Renal cortex interstitium (tissue), 11 donors: Measurements from ENCODE around the gene IFNA14. TPM values are rescaled to one million over a fixed set of nuclear protein-coding genes. Genes with fewer than 3 reads are reported as not detected.
"Not testable (repeated sequence)": the region's sequence is repeated elsewhere in the genome, so short reads cannot be mapped to it uniquely, and the experiment has no call there.

Experiments
- DNase-seq, 11 donors: peaks; one replicate each; pipeline ENCODE4 v3.0.0-alpha.2; 2013; ENCODE audit warnings: low read depth in 9 of 11, low spot score in 4 of 11; ENCODE audit errors: extremely low read depth in 1 of 11
- polyA plus RNA-seq, 3 donors: library from polyadenylated mRNA; unstranded; fragments of 120-200 nt; gene quantifications; one replicate each; pipeline ENCODE4 v1.2.1, GENCODE V29; 2013; ENCODE audit not compliant: insufficient read length in 3 of 3

The IFNA14 gene
- polyA plus RNA-seq, 3 donors = not detected

DNA sequence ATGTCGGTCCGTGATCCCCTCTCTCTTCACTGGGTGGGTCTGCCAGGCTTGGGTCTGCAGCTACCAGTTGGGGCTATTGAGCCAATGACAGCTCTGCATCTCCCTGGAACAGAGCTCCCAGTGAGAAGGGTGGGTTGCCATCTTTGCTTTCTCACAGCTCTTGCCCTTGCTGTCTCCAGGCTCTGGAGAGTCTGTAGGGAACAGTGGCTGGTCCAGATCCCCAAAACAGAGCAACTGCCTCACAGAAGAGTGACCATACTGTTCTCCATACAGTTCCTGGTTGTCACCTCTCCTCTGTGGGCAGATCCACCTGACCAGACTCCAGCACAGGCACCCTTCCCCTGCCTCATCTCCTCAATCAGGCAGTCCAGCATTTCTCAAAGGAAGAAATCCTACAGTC lies 6.5 kb downstream of the IFNA14 start:
- no peak for DNase-seq

DNA sequence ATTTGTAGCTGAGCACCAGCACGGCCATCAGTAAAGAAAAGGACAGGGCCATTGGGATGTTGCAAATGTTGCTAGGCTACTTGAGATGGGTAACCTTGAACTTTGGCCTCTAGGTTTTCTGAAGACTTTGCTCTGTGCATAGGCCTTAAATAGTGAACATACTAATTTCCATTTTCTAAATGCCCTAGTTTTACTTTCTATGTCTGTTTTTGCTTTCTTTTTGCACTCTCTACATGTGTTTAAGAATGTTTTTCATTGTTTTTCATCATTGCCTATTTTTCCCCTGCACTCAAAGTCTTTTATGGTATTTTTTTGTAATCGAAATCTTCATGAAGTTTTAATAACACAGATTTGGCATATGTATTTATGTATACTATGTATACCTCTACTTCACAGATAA lies 11.7 kb downstream of the IFNA14 start, which contains the start of gene IFNA17:
TSS of gene IFNA17 (minus strand) at position 101 of the 400 bp plus-strand sequence. CDS start at position 52, 49 bp downstream.
- no peak for DNase-seq

- not testable (repeated sequence) for DNase-seq
These were observed 22.6 kb downstream of the IFNA14 start, which contains the start of gene IFNA16 for GRCh38 chr9:21217211-21217610. IFNA16 (minus strand) TSS chr9:21217311; CDS start chr9:21217305, 6 bp downstream.

- DNase-seq = not testable (repeated sequence)
These were observed 26.1 kb downstream of the IFNA14 start for GRCh38 chr9:21213411-21214326.

DNA sequence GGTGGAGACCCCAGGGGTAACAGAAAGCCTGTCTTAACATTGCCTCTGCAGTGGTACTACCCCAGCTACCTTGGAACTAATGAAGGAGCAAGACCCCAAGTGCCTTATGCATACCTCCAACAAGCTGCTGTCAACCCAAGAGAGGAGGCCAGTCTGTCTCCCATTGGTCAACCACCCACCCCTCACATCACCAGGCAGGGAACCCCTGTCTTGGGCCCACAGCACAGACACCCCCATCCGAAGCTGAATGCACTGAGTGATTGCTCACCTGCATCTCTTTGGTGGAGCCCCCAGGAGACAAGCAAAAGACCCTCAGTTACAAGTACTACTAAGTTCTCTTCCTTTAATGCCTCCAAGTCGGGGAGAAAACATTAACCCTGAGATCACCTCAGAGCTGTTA lies 27.6 kb downstream of the IFNA14 start:
- not testable (repeated sequence) for DNase-seq

- not testable (repeated sequence) for DNase-seq
These were observed 29.0 kb downstream of the IFNA14 start for GRCh38 chr9:21210782-21211181.

GRCh38 chr9:21210311-21210710 lies 29.5 kb downstream of the IFNA14 start:
- DNase-seq = no peak

- DNase-seq = not testable (repeated sequence)
These were observed 32.8 kb downstream of the IFNA14 start, which contains the start of gene IFNA10 for GRCh38 chr9:21207043-21207442. IFNA10 (minus strand) TSS chr9:21207143; CDS start chr9:21207097, 46 bp downstream.

- no peak for DNase-seq
These were observed 34.6 kb downstream of the IFNA14 start for GRCh38 chr9:21205204-21205603.

DNA sequence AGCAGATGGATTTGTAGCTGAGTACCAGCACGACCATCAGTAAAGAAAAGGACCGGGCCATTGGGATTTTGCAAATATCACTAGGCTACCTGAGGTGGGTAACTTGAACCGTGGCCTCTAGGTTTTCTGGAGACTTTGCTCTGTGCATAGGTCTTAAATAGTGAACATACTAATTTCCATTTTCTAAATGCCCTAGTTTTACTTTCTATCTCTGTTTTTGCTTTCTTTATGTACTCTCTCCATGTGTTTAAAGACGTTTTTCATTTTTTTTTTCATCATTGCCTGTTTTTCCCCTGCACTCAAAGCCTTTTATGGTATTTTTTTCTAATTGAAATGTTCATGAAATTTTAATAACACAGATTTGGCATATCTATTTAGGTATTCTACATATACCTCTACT lies 37.7 kb downstream of the IFNA14 start, which contains the start of gene IFNA7:
TSS of gene IFNA7 (minus strand) at position 101 of the 400 bp plus-strand sequence. CDS start at position 61, 40 bp downstream.
- DNase-seq = not testable (repeated sequence)

- DNase-seq = peak in 1 of 11 donors; percentile 1
These were observed 44.7 kb downstream of the IFNA14 start for GRCh38 chr9:21194867-21195776.

Other genes starting within 250 kb of the IFNA14 start
- gene HACD4, start 208.4 kb downstream of the IFNA14 start, polyA plus RNA-seq = 1 to 10 TPM; 2.8 to 3.3 (median 2.9) TPM
- not detected for gene IFNB1, start 162.1 kb downstream of the IFNA14 start, polyA plus RNA-seq
- not detected for gene IFNW1, start 98.2 kb downstream of the IFNA14 start, polyA plus RNA-seq
- gene IFNA21, start 73.3 kb downstream of the IFNA14 start, polyA plus RNA-seq = not detected
- gene IFNA4, start 52.4 kb downstream of the IFNA14 start, polyA plus RNA-seq = not detected
- gene IFNA7, start 37.8 kb downstream of the IFNA14 start, polyA plus RNA-seq = not detected
- not detected for gene IFNA10, start 32.9 kb downstream of the IFNA14 start, polyA plus RNA-seq
- gene IFNA16, start 22.7 kb downstream of the IFNA14 start, polyA plus RNA-seq = not detected
- not detected for gene IFNA17, start 11.8 kb downstream of the IFNA14 start, polyA plus RNA-seq
- not detected for gene IFNA5, start 65.3 kb upstream of the IFNA14 start, polyA plus RNA-seq
- 10 to 100 TPM; 43.6 to 53.2 (median 48.8) TPM for gene KLHL9, start 95.4 kb upstream of the IFNA14 start, polyA plus RNA-seq
- not detected for gene IFNA6, start 110.9 kb upstream of the IFNA14 start, polyA plus RNA-seq
- not detected for gene IFNA13, start 128.1 kb upstream of the IFNA14 start, polyA plus RNA-seq
- not detected for gene IFNA2, start 145.4 kb upstream of the IFNA14 start, polyA plus RNA-seq
- not detected for gene IFNA8, start 169.1 kb upstream of the IFNA14 start, polyA plus RNA-seq
- gene IFNA1, start 200.4 kb upstream of the IFNA14 start, polyA plus RNA-seq = not detected
- under 1 TPM in 2 of 3 donors, not detected in 1; 0.13 to 0.17 TPM for gene IFNE, start 242.3 kb upstream of the IFNA14 start, polyA plus RNA-seq